ENCODE measurements around the gene CEACAM19.

DNA sequence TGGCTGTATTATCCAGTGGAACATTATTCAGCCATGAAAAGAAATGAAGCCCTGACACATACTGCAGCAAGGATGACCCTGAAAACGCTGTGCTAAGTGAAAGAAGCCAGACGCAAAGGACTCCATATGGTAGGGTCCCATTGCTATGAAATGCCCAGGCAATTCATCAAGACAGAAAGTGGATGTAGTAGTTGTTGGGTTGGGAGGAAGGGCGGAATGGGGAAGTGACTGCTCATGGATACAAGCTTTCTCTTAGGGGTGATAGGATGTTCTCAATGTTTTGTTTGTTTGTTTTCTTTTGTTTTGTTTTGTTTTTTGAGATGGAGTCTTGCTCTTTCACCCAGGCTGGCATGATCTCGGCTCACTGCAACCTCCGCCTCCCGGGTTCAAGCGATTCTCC is 16.6 kb downstream of the CEACAM19 start:
- TF ChIP-seq, protein P1, sequence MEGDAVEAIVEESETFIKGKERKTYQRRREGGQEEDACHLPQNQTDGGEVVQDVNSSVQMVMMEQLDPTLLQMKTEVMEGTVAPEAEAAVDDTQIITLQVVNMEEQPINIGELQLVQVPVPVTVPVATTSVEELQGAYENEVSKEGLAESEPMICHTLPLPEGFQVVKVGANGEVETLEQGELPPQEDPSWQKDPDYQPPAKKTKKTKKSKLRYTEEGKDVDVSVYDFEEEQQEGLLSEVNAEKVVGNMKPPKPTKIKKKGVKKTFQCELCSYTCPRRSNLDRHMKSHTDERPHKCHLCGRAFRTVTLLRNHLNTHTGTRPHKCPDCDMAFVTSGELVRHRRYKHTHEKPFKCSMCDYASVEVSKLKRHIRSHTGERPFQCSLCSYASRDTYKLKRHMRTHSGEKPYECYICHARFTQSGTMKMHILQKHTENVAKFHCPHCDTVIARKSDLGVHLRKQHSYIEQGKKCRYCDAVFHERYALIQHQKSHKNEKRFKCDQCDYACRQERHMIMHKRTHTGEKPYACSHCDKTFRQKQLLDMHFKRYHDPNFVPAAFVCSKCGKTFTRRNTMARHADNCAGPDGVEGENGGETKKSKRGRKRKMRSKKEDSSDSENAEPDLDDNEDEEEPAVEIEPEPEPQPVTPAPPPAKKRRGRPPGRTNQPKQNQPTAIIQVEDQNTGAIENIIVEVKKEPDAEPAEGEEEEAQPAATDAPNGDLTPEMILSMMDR (IDR thresholded peaks at IDR 0.05), result no peak
- no peak for TF ChIP-seq POLR2A (IDR thresholded peaks at IDR 0.05)
